Measurements from ENCODE around the gene METTL22.

- no peak for TF ChIP-seq CTCF (IDR thresholded peaks at IDR 0.05)
- no peak for TF ChIP-seq POLR2A (IDR thresholded peaks at IDR 0.05)
Observed at GRCh38 chr16:8587065-8587464, 34.4 kb upstream of the METTL22 start.
